NK-92 treated with Interleukin-12 subunit alpha and Interleukin-12 subunit beta, amount 100 ng/mL, for 24 hours (cell line): ENCODE results near the gene IFNE.

ENCODE experiments used
- DNase-seq: peaks from one replicate; lab custom pipeline; 2025; lab: John Stamatoyannopoulos, UW

IFNE gene

GRCh38 chr9:21482213-21482612, at the start of gene IFNE:
Gene IFNE (minus strand): TSS chr9:21482313. CDS start chr9:21481694, 619 bp downstream.
- DNase-seq: no peak

DNA sequence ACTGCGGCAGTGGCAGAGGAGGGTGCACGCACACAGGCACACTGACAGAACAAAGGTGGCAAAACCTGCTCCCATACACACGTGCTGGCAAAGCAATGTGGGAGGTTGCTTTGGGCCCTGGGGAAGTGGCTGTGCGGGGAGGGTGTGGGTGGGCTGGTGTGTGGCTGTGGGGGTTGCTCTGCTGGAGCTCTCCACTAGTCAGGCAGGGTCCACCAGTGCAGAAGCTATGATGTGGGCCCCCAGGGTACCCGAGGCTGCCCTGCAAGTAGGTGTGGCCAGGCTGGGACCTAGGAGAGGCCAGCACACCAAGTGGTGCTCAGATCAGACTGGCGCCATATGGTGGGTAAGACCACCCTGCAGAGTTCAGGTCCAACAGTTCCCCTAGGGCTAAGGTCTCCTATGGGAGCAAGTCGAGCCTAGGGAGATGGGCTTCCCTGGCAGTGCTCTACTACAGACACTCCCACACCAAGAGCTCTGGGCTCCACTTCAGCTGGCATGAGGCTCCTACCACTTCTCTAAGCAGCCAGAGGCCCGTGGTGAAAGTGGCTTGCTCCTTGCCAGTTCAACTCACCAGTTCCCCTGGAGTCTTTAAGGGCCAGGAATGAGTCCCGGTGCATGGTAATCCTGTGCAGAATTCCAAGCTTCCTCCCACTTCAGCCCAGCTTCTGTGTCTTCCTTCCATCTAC, 46.2 kb upstream of the IFNE start:
- no peak for DNase-seq

GRCh38 chr9:21527579-21527978, 45.5 kb upstream of the IFNE start:
- no peak for DNase-seq

GRCh38 chr9:21525174-21525573, 43.1 kb upstream of the IFNE start:
- DNase-seq: no peak

- no peak for DNase-seq
Measured at GRCh38 chr9:21524099-21524830, 42.2 kb upstream of the IFNE start.

GRCh38 chr9:21523021-21524014, 41.2 kb upstream of the IFNE start:
- DNase-seq: no peak

- DNase-seq: no peak
Measured at GRCh38 chr9:21522348-21522747, 40.2 kb upstream of the IFNE start.

GRCh38 chr9:21521448-21521847, 39.3 kb upstream of the IFNE start:
- DNase-seq: no peak

- no peak for DNase-seq
Measured at GRCh38 chr9:21520501-21521228, 38.6 kb upstream of the IFNE start.

DNA sequence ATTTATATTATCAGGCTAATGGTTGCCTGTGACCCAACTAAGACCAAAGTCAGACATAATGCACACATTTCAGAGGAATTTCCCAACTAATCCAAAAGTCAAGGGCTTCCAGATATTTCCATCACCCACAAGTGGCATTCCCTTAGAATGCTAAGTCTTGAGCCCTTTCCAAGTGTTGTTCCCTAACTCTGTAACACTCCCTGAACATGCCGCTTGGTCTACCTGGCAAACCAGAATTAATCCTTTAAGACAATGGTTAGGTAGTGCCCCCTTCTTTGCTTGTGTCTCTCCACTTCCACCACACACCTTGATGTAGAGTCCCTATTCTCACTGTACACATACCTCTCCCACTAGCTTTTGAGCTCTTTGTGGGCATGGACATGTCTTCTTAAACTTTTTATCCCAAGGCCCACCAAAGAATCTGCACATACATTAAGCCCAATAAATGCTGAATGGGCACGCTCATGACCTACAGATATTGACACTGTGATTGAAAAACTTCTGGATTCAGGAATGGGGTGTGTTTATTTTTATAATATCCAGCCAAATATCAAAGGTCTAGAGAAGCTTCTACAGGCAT, 37.8 kb upstream of the IFNE start:
- no peak for DNase-seq

- no peak for DNase-seq
Measured at GRCh38 chr9:21516796-21517195, 34.7 kb upstream of the IFNE start.

DNA sequence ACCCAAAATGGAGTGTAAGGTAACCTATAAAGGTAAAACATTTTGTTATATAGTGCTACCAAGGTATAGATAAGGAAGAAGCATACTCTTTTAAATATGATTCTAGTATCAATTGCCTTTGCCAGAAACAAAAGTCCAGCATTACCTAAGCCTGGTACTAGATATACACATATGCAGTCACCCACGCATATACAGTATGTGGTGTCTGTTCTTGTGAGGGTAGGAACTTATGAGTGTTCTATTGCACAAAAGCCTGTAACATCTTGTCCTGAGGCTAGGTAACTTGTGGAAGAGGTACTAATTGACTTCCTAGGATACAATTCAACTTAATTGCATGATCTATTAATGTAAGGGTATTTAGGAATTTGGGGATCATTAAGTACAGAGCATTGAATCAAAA, 31.3 kb upstream of the IFNE start:
- no peak for DNase-seq

DNA sequence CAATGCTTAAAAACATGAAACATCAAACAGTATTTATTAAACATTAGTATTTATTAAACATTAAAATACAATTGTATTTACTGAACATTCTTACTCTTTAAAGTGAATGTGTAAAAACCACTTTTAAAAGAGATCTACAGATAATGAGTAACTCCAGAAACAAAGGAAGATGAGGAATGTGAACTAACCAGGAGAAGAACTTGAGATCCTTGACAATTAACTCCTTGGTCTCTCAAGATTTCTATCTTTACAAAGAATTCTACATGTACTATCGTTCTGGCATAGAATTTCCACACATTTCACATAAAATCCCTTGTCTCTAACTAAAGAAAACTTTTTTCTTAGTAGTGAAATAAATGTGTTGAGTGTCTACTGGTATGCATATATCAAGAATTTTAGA, 28.7 kb upstream of the IFNE start:
- DNase-seq: no peak

DNA sequence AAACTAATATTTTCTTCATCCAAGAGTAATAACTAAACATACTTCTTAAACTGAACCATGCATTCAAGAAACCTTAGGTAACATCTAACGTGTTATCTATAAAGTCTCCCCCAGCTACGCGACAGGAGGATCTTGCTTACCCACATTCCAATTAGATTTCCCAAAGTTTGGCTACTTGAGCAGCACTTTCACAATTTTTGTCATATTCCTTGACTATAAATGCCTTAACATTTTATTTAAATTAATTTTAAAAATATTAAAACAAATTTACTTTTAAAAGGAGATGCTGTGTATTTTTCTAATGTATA, 25.3 kb upstream of the IFNE start:
- DNase-seq: no peak

DNA sequence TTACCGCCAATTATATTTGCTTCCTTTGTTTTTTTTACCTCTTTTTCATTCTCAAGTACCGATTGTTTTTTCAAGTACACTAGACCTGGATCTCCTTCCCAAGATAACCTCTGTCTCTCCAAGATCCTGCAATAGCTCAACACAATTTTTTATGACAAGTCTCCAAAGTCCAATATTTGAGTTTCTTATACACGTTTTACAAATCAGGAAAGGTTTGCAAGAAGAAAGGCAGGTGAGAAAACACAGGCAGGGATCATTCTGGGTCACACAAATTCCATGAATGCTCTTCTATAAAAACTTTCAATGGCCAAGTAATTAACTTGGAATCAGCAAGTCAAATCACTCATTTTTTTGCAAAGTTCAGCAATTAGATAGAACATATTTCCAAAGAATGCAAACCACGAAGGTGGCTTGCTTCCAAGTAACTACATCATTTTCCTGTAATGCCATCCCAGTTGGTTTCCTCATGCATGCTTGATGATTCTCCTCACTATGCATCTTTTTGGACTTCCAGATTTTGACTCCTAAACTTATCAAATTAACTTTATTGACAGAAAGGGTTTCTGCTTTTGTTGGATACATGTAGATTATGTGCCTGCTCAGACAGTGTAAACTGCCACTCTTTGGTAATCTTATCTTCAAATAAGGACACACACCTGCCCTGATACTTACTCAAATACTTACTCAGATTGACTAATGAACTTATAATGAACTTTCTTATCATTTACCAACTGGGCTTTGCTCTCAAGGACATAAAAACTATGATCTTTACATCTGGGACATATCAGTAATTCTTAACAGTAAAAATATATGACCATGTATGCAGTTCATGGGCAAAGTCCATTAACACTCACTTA, 24.7 kb upstream of the IFNE start:
- DNase-seq: no peak

DNA sequence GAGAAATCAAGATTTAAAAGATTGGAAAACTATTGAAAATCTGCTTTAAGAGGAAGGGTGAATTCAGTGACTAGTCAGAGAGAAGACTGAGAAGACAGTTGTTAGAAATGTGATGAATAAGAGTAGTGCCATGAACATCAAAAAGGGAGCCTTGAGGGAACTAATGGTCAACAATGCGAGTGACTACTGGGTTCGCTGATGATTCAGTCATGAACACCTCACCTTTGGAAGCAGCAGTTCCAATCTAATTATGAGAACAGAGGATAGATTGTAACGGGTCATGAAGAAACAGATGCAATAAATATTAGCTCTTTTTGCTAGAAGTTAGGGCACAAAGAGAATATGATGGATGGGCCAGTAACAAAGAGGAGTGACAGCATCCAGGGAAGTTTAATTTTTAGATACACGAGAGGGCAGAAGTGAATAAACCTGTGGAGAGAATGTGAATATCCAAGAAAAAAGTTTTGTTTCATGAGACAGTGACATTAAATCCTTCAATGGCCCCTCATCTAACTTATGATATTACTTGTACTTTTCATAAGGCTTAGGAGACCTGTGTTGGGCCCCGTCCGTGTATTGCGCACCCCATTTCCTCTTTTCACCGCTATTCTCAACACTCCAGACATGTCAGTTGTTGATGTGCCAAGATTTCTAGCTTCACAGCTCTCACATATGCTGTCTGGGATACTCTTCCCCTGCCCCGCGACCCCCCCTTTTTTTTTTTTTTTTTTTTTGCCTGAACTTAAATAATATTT, 23.5 kb upstream of the IFNE start:
- DNase-seq: no peak

GRCh38 chr9:21504894-21505293, 22.8 kb upstream of the IFNE start:
- DNase-seq: no peak

DNA sequence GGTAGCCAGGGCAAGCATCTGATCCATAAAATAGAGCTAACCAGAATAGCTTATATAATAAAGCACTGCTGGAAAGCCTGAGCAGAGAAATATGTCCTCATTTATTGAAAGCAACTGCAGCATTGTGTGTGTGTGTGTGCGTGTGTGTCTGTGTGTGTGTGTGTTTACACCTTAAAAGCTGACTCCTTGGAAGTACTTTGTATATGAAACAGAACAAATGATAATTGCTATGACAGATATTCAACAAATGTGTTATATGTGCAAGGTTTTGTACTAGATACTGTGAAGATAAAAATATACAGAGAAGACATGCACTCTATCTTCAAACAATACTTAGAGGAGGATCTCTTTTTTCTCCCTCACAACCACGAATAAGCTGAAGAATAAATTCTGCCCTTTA, 22.0 kb upstream of the IFNE start:
- no peak for DNase-seq

GRCh38 chr9:21502586-21502985, 20.5 kb upstream of the IFNE start:
- DNase-seq: no peak

DNA sequence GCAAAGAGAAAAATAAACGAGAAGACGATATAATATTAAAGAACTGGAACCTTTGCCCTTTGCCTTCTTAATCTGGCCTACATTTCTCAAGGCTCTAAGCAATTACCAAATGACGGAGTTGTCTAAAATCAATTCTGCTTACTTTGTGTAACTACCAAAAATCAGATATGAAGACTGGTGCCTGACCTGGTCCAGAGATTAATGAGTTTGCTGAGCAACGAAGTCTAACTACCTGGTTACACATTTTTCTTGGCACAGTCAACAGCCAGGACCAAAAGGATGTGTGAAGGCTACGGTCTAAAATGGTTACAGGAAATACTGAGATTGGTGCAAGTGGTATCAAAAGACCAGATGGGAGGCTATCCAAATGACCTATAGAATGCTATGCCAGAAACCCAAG, 17.8 kb upstream of the IFNE start:
- DNase-seq: no peak
